GM18526 (cell line): ENCODE results near the gene INPP5A.

ENCODE experiments used
- POLR2A ChIP-seq: IDR thresholded peaks from 3 replicates; pipeline ENCODE4 v1.6.1; 2011; ENCODE audit not compliant: insufficient read length; ENCODE audit errors: extremely low read depth

INPP5A gene

GRCh38 chr10:132702601-132703418 is 165.2 kb downstream of the INPP5A start:
- no peak for TF ChIP-seq POLR2A

- TF ChIP-seq POLR2A, result no peak
Observed at GRCh38 chr10:132703419-132704007, 165.9 kb downstream of the INPP5A start.

- no peak for TF ChIP-seq POLR2A
Observed at GRCh38 chr10:132704008-132704814, 166.6 kb downstream of the INPP5A start.

- no peak for TF ChIP-seq POLR2A
Observed at GRCh38 chr10:132705173-132705572, 167.6 kb downstream of the INPP5A start.

GRCh38 chr10:132705943-132706342 is 168.4 kb downstream of the INPP5A start:
- TF ChIP-seq POLR2A, result no peak

- TF ChIP-seq POLR2A, result no peak
Observed at GRCh38 chr10:132706701-132707100, 169.1 kb downstream of the INPP5A start.

GRCh38 chr10:132707121-132707775 is 169.7 kb downstream of the INPP5A start:
- TF ChIP-seq POLR2A, result no peak

GRCh38 chr10:132707776-132708171 is 170.2 kb downstream of the INPP5A start:
- TF ChIP-seq POLR2A, result no peak

GRCh38 chr10:132708441-132708840 is 170.9 kb downstream of the INPP5A start:
- TF ChIP-seq POLR2A, result no peak

GRCh38 chr10:132708936-132709335 is 171.3 kb downstream of the INPP5A start:
- no peak for TF ChIP-seq POLR2A

- no peak for TF ChIP-seq POLR2A
Observed at GRCh38 chr10:132709471-132709951, 171.9 kb downstream of the INPP5A start.

GRCh38 chr10:132710036-132710686 is 172.6 kb downstream of the INPP5A start:
- no peak for TF ChIP-seq POLR2A

GRCh38 chr10:132710746-132711612 is 173.4 kb downstream of the INPP5A start:
- TF ChIP-seq POLR2A, result no peak
